Kidney tubule cell (primary cell): Measurements from ENCODE around the gene APC.
"Not testable (repeated sequence)": the region's sequence is repeated elsewhere in the genome, so short reads cannot be mapped to it uniquely, and the experiment has no call there.

Experiments
- DNase-seq: peaks from one replicate; pipeline ENCODE4 v3.0.0-alpha.2; 2018; ENCODE audit warnings: low spot score

APC gene

DNA sequence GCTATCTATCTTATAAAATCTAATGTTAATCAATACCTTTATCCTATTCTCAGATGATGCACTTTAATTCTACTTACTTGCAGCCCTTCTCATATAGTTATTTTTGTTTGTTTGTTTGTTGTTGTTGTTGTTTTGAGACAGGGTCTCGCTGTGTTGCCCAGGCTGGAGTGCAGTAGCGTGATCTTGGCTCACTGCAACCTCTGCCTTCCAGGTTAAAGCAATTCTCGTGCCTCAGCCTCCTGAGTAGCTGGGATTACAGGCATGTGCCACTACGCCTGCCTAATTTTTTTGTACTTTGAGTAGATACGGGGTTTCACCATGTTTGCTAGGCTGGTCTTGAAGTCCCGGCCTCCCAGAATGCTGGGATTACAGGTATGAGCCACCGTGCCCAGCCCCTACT is 20.8 kb upstream of the APC start:
- DNase-seq = not testable (repeated sequence)

DNA sequence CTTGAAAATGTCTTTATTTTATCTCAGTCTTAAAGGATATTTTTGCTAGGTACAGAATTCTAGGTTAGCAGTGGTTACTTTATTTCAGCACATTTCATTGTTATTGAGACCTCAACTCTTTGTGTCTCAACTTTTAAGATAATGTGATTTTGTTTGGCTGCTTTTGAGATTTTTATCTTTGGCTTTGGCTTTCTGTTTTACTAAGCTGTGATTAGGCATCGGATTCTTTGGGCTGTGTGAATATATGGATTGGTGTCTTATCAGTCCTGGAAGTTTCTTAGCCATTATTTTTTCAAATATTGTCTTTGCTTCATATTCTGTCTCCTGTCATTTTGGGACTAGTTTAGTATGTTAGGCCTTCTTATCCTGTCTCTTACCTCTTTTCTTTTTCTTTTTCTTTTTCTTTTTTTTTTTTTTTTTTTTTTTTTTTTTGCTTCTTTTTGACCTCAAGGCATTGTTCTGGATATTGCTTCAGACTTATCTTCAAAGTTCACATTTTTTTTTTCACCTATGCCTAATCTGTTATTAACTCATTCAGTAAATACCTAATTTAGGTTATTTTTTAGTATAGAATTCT is 20.1 kb upstream of the APC start:
- DNase-seq = no peak

DNA sequence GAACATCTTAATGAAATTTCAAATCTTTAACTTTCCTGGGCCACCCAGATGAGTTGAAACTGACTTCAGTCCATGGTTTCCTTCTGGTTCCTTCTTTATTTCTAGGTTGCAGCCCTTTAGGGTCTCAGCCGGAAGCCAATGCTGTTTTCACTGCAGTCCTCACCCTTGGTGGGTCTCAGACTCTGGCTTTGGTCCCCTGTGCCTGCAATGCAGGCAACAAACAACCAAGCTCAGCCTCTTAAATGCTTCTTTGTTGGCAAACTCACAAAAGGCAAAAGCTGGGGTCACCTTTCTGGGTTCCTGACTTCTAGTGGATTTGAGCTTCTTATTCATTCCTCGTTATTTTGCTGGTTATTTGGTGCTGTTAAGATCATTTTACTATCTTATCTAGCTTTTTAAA is 19.3 kb upstream of the APC start:
- no peak for DNase-seq

DNA sequence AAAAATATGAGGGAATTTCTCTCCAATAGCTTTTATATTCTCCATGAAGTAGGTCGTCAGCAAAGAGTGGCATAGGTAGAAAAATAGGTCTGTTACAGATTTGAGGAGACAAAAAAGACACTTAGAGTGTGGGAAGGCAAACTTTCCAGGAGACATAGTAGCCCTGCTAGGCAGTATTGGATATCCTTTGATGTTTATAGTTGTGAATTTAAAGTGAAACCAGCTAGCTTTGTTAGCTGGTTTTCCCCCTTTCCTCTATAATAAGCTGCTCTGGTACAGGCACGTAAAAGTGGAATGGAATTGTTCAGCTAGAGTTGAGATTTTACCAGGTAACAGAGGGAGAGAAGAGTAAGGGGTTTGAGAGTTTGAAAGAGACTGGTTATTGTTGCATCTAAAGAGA is 17.1 kb upstream of the APC start:
- DNase-seq = no peak

DNA sequence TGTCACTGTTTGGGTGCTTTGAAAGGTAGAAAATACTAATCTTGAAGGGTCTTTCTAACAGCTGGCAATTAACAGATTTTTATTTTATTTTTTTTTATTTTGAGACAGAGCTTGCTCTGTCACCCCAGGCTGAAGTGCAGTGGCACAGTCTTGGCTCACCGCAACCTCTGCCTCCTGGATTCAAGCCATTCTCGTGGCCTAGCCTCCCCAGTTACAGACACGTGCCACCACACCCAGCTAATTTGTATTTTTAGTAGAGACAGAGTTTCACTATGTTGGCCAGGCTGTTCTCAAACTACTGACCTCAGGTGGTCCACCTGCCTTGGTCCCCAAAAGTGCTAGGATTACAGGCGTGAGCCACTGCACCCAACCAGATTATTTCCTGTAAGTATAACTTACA is 12.8 kb upstream of the APC start:
- DNase-seq = no peak

DNA sequence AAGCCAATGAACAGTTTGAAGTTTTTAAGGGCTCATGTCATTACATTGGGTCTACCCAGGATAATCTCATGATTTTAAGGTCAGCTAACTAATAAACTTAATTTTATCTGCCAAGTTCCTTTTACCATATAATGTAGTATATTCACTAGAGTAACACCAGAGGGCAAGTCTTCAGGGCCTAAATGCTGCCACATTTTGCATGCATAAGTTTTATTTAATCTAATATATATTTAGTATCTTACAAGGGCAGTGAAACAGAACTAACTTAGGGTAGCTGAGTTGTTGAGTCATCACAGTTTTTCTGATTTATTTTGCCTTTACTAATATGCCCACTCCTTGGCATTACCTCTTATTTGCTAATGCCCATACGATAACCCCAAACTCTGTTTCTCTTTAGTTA is 8.1 kb upstream of the APC start:
- no peak for DNase-seq

DNA sequence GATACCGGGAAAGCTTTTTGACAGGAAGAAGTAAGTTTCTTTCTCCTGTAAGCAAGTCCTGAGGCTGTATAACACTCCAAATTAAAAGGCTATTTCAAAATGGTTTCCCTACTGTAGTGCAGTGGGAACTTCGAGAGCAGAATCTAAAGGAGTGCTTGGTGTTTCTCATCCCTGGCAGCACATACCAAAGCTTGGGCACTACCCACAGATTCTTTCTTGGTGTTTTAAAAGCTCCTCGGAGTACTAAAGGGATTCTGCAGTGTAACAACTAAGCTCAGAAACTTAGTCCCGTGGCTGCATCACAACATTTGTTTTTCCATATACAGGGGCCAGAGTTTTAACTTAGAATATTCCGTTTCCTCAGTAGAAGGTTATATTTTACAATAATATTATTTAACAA is 5.6 kb upstream of the APC start:
- no peak for DNase-seq

DNA sequence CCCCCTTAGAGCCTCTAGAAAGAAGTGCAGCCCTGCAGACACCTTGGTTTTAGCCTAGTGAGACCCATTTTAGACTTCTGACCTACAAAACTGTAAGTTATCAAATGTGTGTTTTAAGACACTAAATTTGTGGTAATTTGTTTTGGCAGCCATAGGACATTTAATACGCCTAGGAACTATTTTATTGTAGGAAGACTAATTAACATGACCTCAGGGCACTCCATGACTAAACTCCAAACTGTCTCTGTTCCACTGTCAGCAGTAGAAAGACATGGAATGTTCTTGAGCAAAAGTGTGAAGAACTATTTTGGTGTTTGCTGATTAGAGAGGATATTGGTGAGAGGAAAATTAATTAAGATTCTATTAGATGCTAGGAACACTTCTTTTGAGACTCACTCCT is 4.1 kb upstream of the APC start:
- no peak for DNase-seq

DNA sequence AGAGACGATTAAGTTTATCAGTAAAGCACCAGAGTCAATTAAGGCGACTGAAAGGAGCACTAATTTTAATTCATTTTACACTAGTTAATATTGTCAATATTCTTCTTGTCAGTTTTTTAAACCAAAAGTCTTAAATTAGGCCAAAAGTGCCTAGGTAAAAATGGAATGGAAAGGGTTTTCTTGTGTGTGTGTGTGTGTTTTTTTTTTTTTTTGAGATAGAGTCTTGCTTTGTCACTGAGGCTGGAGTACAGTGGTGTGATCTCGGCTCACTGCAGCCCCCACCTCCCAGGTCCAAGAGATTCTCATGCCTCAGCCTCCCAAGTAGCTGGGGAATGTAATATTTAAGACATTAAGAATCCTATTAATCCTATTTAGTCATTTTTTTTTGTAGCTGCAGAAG is 3.1 kb upstream of the APC start:
- no peak for DNase-seq

DNA sequence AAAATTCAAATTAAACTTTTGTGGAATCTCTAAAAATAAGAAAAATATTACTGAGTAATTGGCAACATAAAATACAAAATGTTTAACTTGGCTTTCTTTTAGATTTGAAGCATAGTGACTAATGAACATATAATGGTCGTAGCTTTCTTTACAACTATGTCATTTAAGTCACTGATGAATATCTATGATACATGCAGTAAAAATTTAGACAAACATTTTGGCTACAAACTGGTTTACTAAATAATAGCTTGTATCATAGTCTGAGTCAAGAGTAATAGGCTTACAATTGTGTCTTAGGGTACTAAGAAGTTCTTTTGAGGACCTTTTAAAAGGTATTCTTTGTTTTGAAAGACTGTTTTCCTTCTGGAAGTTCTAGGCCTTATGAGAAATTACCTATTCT is 2.0 kb upstream of the APC start:
- DNase-seq = peak; percentile 66

DNA sequence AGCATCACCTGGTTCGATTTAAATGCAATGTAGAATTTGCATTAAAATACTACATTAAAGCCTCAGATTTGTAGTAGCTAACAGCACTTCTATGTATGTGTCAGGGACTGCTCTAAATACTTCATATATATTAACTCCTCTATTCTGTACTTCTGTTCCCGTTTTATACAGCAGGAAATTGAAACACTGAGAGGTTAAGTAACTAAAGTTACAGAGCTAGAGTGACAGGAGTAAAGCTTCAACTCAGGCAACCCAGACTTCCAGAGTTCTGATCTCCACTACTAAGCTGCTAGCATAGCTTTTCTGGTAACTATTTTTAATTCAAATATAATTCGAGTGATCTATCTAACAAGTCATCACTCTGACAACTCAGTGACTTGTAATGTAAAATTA is 619 bp upstream of the APC start:
- DNase-seq = peak; percentile 4

DNA sequence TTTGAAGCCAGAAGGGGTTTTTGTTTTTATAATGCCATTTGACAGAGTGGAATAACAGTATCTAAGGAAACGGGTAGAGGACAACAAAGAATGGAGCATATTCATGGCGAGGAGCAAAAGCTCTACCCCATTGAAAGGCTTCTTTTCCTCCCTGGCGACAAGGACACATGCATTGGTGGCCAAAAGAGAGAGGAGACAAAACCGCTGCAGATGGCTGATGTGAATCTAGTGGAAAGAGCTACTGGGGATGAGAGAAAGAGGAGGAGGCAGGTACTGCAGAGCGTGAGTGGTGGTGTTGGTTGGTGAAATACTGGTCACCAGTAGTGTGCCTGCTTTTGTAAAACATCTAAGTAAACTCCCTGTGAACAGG is 491 bp downstream of the APC start:
- peak; percentile 13 for DNase-seq

DNA sequence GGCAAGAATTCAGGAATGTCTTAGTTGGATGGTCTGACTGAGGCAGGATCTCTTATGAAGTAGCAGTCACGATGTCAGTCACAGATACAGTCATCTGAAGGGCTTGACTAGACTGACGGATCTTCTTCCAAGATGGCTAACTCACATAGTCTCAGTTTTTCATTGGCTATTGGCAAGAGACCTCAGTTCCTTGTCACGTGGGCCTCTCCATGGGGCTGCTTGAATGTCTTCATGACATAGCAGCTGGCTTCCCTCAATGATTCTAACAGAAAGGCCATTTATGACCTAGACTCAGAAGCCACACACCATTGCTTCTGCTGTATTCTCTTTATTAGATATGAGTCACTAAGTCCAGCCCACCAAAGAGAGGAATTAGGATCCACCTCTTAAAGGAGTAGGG is 4.7 kb downstream of the APC start:
- peak; percentile 39 for DNase-seq

DNA sequence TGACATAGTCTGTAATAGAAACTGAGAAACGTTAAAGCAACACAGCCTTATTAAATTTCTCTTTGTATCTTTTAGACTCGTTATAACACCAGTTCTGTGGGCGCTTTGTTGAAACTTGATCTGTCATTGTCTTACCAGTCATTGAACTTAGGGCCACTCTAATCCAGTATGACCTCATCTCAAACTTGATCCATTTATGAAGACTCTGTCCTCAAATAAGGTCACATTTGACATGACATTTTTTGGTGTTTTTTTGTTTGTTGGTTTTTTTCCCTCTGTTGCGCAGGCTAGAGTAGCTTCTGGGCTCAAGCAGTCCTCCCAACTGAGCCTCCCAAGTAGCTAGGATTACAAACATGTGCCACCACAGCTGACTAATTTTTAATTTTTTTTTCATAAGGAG is 5.9 kb downstream of the APC start:
- DNase-seq = no peak

DNA sequence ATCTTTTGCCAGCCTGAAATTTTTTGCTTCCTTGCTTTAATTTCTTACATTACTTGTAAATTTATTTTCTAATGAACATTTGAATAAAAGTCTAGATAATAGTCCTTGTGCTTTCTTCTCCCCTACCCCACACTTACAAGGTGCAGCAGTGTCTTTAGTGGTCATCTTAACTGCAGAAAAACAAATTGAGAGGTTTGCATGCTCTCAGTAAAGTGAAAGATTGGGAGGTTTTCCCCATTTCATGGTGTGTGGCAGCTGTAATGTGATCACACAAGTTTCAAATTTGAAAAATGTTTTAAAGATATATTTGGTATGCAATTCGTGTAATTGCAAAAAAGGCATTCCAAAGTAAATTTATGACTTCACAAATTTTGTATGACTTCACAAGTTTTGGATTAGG is 14.7 kb downstream of the APC start:
- no peak for DNase-seq

DNA sequence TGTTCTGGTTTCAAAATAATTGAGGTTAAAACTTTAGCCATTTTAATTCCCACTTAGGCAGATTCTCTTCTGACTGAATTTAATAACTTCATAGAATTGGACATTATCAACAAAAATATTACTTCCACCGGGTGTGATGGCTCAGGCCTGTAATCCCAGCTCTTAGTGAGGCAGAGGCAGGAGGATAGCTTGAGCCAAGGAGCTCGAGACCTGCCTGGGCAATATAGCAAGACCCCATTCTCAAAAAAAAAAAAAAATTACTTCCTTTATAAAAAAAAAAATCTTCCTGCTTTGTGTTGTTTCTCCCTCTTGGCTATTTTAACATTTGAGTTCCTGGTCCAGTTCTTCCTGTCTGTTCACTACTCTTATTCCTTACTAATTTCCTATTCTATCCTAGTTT is 18.0 kb downstream of the APC start:
- DNase-seq = no peak

DNA sequence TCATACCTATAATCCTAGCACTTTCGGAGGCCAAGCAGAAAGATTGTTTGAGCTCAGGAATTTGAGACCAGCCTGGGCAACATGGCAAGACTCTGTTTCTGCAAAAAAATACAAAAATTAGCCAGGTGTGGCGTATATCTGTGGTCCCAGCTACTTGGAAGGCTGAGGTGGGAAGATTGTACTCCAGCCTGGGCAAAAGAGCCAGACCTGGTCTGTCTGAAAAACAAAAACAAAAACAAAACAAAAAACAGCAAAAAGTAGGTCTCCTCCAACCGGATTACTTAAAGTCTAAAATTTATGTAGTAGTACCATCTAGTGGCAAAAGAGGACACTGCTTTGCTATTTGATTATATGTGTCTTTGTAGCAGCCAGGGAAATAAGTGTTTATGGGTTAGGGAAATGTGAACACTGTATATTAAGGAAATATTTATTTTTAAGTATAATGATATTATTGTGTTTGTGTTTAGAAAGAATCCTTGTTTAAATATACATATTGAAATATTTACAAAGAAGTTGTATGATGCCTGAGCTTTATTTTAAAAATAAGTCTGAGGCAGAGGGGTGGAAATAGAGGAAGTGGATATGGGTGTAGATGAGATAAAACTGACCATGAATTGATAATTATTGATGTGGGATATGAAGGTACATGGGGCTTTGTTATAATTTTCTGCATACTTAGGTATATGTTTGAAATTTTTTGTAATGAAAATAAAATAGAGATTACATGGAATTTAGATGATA is 20.0 kb downstream of the APC start:
- peak; percentile 65 for DNase-seq

DNA sequence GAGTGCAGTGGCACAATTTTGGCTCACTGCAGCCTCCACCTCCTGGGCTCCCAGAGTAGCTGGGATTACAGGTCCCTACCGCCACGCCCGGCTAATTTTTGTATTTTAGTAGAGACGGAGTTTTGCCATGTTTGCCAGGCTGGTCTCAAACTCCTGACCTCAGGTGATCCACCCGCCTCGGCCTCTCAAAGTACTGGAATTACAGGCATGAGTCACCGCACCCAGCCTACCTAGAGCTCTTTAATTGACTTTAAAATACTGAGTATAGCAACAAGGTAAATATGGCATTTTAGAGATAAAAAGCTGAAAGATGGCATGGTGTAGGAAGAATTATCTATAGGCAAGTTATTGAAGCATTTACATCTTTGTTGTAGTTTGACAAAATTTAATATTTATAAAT is 21.0 kb downstream of the APC start:
- no peak for DNase-seq

DNA sequence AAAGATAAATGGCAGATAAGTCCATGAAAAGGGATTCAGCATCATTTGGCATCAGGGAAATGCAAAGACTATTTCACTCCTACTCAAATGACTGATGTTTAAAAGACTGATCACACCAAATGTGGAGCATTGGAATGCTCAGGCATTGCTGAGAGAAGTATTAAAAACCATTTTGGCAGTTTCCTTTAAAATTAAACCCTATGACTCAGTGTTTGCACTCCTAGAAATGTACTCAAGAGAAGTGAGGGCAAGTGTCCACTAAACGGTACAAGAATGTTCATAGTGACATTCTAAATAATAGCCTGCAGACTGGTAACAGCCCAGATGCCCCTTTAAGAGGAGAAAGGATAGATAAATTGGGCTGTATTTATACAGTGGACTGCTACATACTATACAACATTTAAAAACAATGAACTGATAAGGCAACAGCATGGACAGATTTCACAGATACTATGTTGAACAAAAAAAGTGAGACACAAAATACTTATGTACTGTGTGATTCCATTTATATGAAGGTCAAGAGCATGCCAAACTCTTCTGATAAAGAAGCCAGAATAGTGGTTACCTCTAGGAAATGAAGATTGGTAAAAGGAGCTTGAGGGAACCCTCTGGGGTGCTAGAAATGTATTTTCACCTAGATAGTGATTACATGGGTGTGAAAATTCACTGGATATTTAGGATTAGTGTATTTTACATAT is 24.6 kb downstream of the APC start:
- DNase-seq = peak; percentile 35

DNA sequence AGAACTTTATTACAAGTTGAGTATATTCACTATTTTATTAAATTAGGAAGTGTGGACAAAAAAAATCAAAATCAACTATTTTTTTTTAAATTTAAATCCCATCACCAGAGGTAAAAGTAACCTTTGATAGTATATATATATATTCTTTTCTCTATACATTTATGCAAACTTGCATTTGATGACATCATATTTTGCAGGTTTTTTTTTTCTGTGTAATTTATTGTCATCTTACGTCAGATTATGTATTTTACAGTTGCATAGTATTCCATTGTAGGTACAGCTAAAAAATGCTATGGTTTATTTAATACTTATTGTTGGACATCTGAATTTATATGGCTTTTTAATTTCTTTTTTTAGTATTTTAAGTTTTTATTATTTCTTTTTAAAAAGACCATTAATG is 25.5 kb downstream of the APC start:
- DNase-seq = no peak

DNA sequence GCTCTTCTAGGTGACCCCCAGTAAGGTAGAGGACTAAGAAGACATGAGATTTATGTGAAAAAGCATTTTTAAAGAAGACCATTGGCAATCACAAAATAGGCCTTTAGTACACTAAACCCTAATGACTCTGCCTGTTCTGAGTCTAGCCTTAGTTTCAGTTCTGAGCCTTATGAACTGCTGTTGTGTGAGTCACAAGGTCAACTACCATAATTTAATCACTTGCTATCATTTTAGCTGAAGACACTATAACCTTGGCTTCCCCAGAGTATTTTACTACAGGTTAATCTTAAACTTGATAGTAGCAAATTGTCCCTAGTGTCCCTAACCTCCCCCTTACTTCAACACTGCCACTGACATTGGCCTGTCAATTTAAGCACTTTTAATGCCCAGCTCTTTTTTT is 34.4 kb downstream of the APC start:
- DNase-seq = peak; percentile 25

DNA sequence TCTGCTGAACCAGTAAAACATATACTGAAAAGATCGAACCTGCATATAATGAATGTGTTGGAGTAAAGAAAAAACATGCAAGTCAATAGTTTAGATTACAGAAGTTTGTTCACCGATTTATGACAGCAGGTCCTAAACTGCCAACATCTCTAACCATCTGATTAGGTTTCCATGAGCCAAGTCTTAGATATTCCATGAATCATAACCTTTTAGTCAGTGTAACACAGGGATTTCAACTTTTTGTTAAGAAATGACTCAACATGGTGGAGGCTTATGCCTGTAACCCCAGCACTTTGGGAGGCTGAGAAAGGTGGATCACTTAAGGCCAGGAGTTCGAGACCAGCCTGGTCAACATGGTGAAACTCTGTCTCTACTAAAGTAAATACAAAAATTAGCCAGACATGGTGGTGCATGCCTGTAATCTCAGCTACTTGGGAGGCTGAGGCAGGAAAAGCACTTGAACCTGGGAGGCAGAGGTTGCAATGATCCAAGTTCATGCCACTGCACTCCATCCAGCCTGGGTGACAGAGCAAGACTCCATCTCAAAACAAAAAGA is 38.7 kb downstream of the APC start:
- peak; percentile 59 for DNase-seq

DNA sequence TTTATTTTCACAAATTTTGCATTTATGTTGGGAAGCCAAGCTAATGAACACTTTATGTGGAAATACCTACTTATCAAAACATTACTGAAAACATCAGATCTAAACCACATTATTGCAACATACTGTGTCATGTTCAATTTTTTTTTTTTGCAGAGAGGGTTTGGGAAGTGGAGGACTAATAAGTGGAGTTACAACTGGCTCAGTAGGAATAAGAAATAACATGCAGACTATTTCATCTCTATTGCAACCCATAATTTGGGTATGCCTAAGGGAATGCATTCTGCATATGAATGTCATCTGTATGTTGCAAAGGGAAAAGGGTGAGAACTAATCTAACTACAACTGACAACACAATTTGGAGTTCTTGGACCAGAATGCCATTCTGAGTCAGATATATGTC is 41.8 kb downstream of the APC start:
- DNase-seq = no peak
